ENCODE results near the gene ANKRD28. TPM values are rescaled to one million over a fixed set of nuclear protein-coding genes. Genes with fewer than 3 reads are reported as not detected.

ANKRD28 gene
- total and polyA plus RNA-seq, 2 of the 8 experiments (the other 6 are each of a cell fraction or from before 2014, with no cell fraction given): 39.1 to 61.7 TPM

DNA sequence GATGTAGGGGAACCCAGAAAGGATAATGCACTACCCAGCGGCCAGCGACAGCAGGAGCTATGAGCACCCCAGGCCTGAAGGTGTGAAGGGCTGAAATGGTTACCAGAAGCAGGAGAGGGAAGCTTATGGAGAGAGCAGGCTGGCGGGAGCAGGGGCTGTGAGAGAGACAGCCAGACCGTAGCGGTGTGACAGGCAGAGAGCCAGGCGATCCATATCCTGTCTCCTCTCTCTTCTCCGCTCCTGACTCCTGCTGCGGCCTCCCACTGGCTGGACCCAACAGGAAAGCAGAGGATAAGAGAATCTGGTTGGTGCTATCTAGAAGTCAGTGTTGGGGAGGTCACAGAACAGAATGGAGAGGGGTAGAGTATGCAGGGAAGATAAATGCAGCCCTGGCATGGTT lies 146.4 kb downstream of the ANKRD28 start:
- H4K8ac ChIP-seq (ENCODE audit: extremely low read depth, insufficient read depth, low read length): no peak overlapping the region
- WGBS, 2 experiments (ENCODE audit: extremely low coverage in 1 of 2, insufficient coverage in 1 of 2, insufficient read length in 1 of 2, insufficient replicate concordance in 2 of 2, low coverage in 1 of 2, low lambda C conversion rate in 2 of 2, missing lambda C conversion rate in 1 of 2): 83% methylated on average over 8 of the region's 8 CpGs; no CpG with 5 or more reads in 1 of the 2 experiments
- POLR2A ChIA-PET (ENCODE audit: partially characterized antibody): interaction anchor here (1.0 to 2.6 kb wide), 3 partner anchors 9 to 18 kb away, joined by 3 to 7 read pairs (median 5); no protein-coding TSS in a partner anchor

More for the DNA sequence above, 146.4 kb downstream of the ANKRD28 start:
- Histone ChIP-seq H4K5ac (ENCODE audit: insufficient read length, low read depth, low read length) (no peak overlapping the region), H3K4ac (replicated peaks; ENCODE audit: insufficient read length, low read depth, low read length) (no peak overlapping the region), H2BK12ac (ENCODE audit: low read depth, low read length) (no peak overlapping the region), H3K27me3 (replicated peaks in 1 of 4; ENCODE audit: control insufficient read depth in 3 of 4, extremely low read depth in 1 of 4, insufficient read depth in 3 of 4, low read length in 3 of 4) (no peaks in the 10 kb centered on the region; a peak in 1 of 7 replicates), H3K4me3 (ENCODE audit: extremely low read depth in 1 of 4, insufficient read depth in 2 of 4, low read depth in 3 of 4, low read length in 4 of 4) (no peak overlapping the region), H2AFZ (ENCODE audit: low read length) (no peak overlapping the region), H2BK20ac (ENCODE audit: low read length) (no peak overlapping the region), H2BK120ac (replicated peaks; ENCODE audit: low read depth, low read length) (no peak overlapping the region), H3K4me2 (ENCODE audit: insufficient read depth in 1 of 2, low read depth in 2 of 2, low read length in 2 of 2) (no peak overlapping the region), H3K27ac (ENCODE audit: low read depth, low read length) (no peak overlapping the region), H3K79me2 (ENCODE audit: control insufficient read depth in 1 of 2, insufficient read depth in 2 of 2, low read length in 2 of 2) (no peaks in the 10 kb centered on the region), H3K14ac (ENCODE audit: insufficient read length) (no peak overlapping the region), H3K18ac (ENCODE audit: extremely low read depth, low read length) (no peak overlapping the region), H3K23me2 (ENCODE audit: low read depth, low read length) (no peaks in the 10 kb centered on the region), H3K9ac (replicated peaks in 1 of 4; ENCODE audit: extremely low read depth in 1 of 4, low read depth in 3 of 4, low read length in 3 of 4) (no peak overlapping the region), H3K23ac (ENCODE audit: insufficient read length) (no peak overlapping the region), H3K56ac (replicated peaks; ENCODE audit: insufficient read length, low read depth, low read length) (no peak overlapping the region), H2BK15ac (ENCODE audit: low read length) (no peak overlapping the region), H4K91ac (replicated peaks; ENCODE audit: insufficient read length, low read length) (no peak overlapping the region), H3K9me3 (ENCODE audit: insufficient read depth in 2 of 2, low read depth in 1 of 2, low read length in 1 of 2) (no peaks in the 10 kb centered on the region), H2AK5ac (ENCODE audit: low read depth, low read length) (no peak overlapping the region), H3K36me3 (ENCODE audit: control insufficient read depth in 2 of 4, insufficient read depth in 4 of 4, low read length in 3 of 4) (no peaks in the 10 kb centered on the region), H3K79me1 (ENCODE audit: low read depth, low read length) (no peaks in the 10 kb centered on the region), H4K20me1 (replicated peaks in 1 of 2; ENCODE audit: control insufficient read depth in 1 of 2, insufficient read depth in 2 of 2, low read length in 2 of 2) (no peaks in the 10 kb centered on the region), H3K4me1 (replicated peaks in 1 of 4; ENCODE audit: control insufficient read depth in 3 of 4, insufficient read depth in 4 of 4, low read length in 3 of 4) (peaks cover 0 to 9% (median 5%) of the 10 kb centered on the region in 4 experiments; a peak in 4 of 7 replicates), H2BK5ac (ENCODE audit: low read depth, low read length) (no peak overlapping the region)
- FAIRE-seq: no peak
- CTCF ChIA-PET (ENCODE audit: partially characterized antibody): interaction anchor here (1.0 to 1.6 kb wide), 2 partner anchors 10 to 61 kb away, joined by 3 to 5 read pairs; no protein-coding TSS in a partner anchor
- DNase-seq (ENCODE audit: low read depth in 1 of 2, low spot score in 2 of 2): no peak
- TF ChIP-seq KDM1A (IDR thresholded peaks at IDR 0.05; ENCODE audit: borderline replicate concordance, low read length) (no peak), KDM5A (IDR thresholded peaks at IDR 0.05; ENCODE audit: low read length) (no peak), POLR2A (IDR thresholded peaks at IDR 0.05; ENCODE audit: control extremely low read depth in 1 of 2, low read depth in 2 of 2, low read length in 2 of 2) (no peak), ASH2L (IDR thresholded peaks at IDR 0.05; ENCODE audit: low read length) (no peak)
- TF ChIP-seq, protein P1, sequence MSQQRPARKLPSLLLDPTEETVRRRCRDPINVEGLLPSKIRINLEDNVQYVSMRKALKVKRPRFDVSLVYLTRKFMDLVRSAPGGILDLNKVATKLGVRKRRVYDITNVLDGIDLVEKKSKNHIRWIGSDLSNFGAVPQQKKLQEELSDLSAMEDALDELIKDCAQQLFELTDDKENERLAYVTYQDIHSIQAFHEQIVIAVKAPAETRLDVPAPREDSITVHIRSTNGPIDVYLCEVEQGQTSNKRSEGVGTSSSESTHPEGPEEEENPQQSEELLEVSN (IDR thresholded peaks at IDR 0.05): no peak
